Coronary artery (tissue), 2 donors: ENCODE measurements around the gene BCL2L14.

Experiments
- DNase-seq: peaks from one replicate; pipeline ENCODE4 v3.0.0-alpha.2; 2017; ENCODE audit warnings: low spot score
- H3K27ac ChIP-seq, 2 donors: fragments of 200-600 bp; sonication (generic); one replicate each; pipeline ENCODE4 v1.5.1; 2016 to 2019
- H3K4me3 ChIP-seq: fragments of 200-600 bp; sonication (generic); 2 replicates; pipeline ENCODE4 v1.5.1; 2016; ENCODE audit warnings: mild to moderate bottlenecking, moderate library complexity
- TF ChIP-seq, protein P1 (sequence below): fragments of 200-600 bp; sonication (generic); IDR thresholded peaks from one replicate; pipeline ENCODE4 v1.5.1; 2019; ENCODE audit warnings: antibody characterized with exemption

Gene BCL2L14

DNA sequence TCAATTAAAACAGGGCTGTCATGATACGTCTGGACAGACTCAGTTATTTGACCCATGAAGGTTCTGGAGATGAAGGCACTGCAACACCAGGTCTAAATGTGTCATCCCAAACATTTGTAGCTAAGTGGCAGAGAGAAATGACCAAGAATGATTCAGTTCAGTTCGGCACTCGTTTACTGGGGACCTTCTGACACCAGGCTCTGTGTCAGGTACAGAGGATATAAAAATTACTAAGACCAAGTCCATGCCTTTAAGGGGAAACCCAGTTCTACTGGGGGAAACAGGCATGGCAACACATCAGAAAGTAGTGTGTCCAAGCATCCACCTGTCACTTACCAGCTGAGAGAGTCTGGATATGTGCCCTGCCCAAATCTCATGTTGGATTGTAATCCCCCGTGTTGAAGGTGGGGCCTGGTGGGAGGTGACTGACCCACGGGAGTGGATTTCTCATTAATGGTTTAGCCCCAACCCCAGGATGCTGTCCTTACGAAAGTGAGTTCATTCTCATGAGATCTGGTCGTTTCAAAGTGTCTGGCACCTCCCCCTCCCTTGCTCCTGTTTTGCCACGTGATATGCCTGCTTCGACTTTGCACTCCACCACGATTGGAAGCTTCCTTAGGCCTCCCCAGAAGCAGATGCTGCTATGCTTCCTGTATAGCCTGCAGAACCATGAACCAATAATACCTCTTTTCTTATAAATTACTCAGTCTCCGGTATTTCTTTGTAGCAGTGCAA is 41.9 kb upstream of the BCL2L14 start:
- TF ChIP-seq, protein P1, sequence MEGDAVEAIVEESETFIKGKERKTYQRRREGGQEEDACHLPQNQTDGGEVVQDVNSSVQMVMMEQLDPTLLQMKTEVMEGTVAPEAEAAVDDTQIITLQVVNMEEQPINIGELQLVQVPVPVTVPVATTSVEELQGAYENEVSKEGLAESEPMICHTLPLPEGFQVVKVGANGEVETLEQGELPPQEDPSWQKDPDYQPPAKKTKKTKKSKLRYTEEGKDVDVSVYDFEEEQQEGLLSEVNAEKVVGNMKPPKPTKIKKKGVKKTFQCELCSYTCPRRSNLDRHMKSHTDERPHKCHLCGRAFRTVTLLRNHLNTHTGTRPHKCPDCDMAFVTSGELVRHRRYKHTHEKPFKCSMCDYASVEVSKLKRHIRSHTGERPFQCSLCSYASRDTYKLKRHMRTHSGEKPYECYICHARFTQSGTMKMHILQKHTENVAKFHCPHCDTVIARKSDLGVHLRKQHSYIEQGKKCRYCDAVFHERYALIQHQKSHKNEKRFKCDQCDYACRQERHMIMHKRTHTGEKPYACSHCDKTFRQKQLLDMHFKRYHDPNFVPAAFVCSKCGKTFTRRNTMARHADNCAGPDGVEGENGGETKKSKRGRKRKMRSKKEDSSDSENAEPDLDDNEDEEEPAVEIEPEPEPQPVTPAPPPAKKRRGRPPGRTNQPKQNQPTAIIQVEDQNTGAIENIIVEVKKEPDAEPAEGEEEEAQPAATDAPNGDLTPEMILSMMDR, result no peak
- H3K27ac ChIP-seq, result no peak overlapping the region
- H3K4me3 ChIP-seq, result no peak overlapping the region

DNA sequence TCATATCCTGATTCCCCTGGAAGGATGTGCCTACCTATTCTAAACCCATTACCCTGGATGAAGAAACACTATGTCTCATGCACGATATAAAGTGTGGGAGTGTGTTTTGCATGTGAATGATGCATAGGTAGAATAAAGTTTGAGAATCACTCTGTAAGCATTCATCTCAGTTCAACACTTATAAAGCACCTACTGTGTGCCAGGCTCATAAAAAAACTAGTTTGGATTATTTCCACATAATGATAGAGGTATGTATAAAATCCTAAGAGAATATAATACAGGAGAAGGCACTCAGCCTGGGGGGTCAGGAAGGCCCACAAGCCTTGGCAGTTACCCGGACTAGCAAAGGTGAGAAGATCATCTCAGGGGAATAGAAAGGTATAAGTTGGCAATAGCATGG is 41.1 kb upstream of the BCL2L14 start:
- Histone ChIP-seq H3K4me3 (no peak overlapping the region), H3K27ac (no peak overlapping the region)
- TF ChIP-seq, protein P1, result no peak
- DNase-seq, result no peak

More for the DNA sequence above, 41.9 kb upstream of the BCL2L14 start:
- DNase-seq, result no peak

DNA sequence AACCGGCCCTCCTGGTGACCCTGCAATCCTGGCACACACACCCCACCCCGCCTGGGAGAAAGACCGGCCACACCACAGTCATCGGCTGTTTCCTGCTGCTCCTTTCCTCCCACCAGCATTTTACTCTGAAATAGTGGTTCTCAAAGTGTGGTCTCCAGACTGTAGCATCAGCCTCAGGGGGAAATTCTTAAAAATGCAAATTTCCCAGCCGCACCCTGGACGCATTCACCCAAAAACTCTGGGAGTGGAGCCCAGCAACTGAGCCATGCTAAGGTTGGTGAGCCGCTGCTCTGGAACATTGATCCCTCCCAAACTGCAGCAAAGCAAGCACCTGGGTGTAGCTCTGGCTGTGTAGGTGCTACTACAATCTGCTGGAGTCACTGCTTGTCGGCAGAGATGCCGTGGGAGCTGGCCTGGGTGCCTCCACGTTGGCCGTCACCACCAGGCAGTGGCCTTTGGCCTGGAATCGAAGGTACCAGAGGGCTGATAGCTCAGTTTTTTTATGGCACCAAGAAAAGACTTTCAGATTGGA is 38.4 kb upstream of the BCL2L14 start:
- no peak for DNase-seq
- TF ChIP-seq, protein P1, result no peak
- H3K4me3 ChIP-seq, result peak overlapping the region; percentile 68
- H3K27ac ChIP-seq, result peak overlapping the region; percentile 71 to 82

DNA sequence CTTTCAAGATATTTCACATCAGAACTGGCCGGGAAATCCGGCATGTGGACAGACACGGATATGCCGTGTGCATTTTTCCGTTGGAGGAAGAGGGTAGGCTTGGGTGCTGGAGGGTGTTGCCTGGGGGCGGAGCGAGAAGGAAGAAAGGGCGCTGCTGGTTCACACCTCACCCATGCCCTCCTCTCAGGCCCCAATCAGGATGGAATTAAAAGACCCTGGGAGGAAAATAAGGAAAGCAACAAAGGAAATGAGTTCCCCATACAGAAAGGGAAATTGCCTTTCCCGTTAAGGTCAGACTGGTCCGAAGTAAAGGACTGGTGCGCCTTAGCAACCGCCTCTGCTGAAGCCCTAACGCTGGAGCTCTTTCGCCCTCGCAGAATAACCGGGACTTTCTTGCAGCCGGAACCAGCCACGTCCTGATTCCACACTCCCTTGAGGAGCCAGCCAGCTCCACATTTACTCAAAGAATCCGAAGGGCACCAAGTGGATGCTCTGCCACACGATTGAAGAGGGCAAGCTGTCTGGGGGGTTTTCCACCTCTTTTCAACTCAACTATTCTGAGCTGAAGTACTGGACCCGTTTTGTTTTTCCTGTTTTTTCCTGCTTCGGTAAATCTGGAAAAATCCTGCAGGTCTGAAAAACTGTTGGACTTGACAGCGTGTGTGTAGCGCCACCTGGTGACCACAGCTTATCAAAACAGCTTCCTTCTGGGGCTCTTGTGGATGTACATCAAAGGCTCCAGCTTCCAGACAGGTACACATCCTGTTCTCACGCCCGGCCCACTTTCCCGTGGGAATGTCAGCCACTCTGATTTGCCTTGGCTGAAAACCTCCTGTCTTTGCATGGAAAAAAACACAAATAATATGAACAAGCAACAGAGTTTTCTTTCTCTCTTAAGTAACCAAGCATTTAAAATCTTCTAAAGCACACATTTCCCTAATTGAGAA is 37.6 kb upstream of the BCL2L14 start:
- H3K4me3 ChIP-seq, result peak overlapping the region; percentile 68
- TF ChIP-seq, protein P1, result peak; percentile 62
- H3K27ac ChIP-seq, result peak overlapping the region; percentile 71 to 82
- peak; percentile 84 for DNase-seq

DNA sequence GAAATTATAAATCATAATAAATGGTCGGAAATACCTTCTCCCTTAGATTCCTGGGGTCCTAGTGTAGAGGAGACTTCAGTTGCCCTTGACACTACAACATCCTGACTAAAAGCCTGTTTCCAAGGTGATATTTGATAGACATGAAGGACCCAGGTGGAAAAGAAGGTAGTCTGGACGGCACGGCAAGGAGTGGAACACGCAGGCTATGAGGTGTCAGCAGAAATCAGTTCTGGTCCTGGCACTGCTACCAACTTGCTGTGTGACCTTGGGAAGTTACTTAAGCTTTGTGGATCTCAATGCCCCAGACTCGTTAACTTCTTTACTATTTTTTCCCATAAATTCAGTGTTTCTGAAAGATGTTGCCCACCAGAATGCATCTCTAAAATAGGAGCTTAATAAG is 36.9 kb upstream of the BCL2L14 start:
- DNase-seq, result no peak
- Histone ChIP-seq H3K4me3 (no peak overlapping the region), H3K27ac (no peak overlapping the region)
- TF ChIP-seq, protein P1, result no peak

DNA sequence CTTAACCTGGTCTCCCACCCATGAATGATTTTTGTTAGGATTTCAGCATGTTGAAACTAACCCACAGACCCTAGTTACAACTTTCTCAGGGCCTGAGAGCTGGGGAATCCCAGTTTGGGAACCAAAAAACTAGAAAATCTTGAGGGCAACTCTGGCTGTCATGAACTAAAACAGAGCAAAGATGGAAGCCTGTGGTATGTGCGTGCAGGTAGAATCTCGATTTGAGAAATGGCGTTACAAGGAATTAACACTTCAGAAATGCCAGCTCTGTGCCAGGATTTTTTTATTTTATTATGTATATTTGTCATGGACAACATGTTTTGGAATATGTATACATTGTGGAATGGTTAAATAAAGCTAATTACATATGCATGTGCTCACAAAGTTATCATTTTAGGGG is 36.4 kb upstream of the BCL2L14 start:
- TF ChIP-seq, protein P1, result no peak
- DNase-seq, result no peak
- H3K27ac ChIP-seq, result no peak overlapping the region

More for the DNA sequence above, 36.4 kb upstream of the BCL2L14 start:
- no peak overlapping the region for H3K4me3 ChIP-seq
